ENCODE data around the gene PDE4C. TPM values are rescaled to one million over a fixed set of nuclear protein-coding genes. Genes with fewer than 3 reads are reported as not detected.

The PDE4C gene
- total RNA-seq, 4 donors from 2014 or later, result under 0.01 to 0.60 (median 0.59) TPM; not detected in 1

GRCh38 chr19:18223860-18224524 lies 2.2 kb downstream of the PDE4C start:
- Histone ChIP-seq H3K36me3 (no peaks in the 10 kb centered on the region), H3K27ac (peak overlapping the region in 1 of 4 donors; percentile 61), H3K4me1 (peaks cover 0 to 31% (median 17%) of the 10 kb centered on the region in 4 donors), H3K4me3 (peak overlapping the region; percentile 10 to 50 (median 30)), H3K9me3 (no peaks in the 10 kb centered on the region), H3K27me3 (peaks cover 0 to 73% of the 10 kb centered on the region in 2 donors)
- DNase-seq (ENCODE audit: low spot score in 2 of 2), result no peak
- TF ChIP-seq POLR2A (IDR thresholded peaks at IDR 0.05), result no peak
- WGBS, 2 donors, result 5 to 7% methylated on average over 37 to 38 of the region's 39 CpGs

GRCh38 chr19:18221815-18222725 lies 4.2 kb downstream of the PDE4C start:
- Histone ChIP-seq H3K4me1 (peaks cover 0 to 31% (median 17%) of the 10 kb centered on the region in 4 donors), H3K4me3 (no peak overlapping the region), H3K27ac (no peak overlapping the region), H3K27me3 (peaks cover 0 to 54% of the 10 kb centered on the region in 2 donors), H3K9me3 (no peaks in the 10 kb centered on the region), H3K36me3 (no peaks in the 10 kb centered on the region)
- TF ChIP-seq POLR2A (IDR thresholded peaks at IDR 0.05) (no peak), EP300 (IDR thresholded peaks at IDR 0.05) (no peak)
- DNase-seq (ENCODE audit: low spot score in 2 of 2), result no peak
- 86 to 88% methylated on average over 25 of the region's 25 CpGs for WGBS, 2 donors

- Histone ChIP-seq H3K4me1 (peaks cover 0 to 25% (median 12%) of the 10 kb centered on the region in 4 donors), H3K4me3 (no peak overlapping the region), H3K27me3 (peaks cover 0 to 41% of the 10 kb centered on the region in 2 donors), H3K9me3 (no peaks in the 10 kb centered on the region), H3K36me3 (no peaks in the 10 kb centered on the region), H3K27ac (no peak overlapping the region)
- no peak for TF ChIP-seq CTCF (IDR thresholded peaks at IDR 0.05)
- no peak for TF ChIP-seq POLR2A (IDR thresholded peaks at IDR 0.05)
- no peak for TF ChIP-seq EP300 (IDR thresholded peaks at IDR 0.05)
- DNase-seq (ENCODE audit: low spot score in 2 of 2), result no peak
- WGBS, 2 donors, result 12 to 18% methylated on average over 9 to 15 of the region's 33 CpGs
Measured at GRCh38 chr19:18220632-18221275, 5.5 kb downstream of the PDE4C start.

- H3K9me3 ChIP-seq, result no peaks in the 10 kb centered on the region
- peaks cover 0 to 18% (median 5%) of the 10 kb centered on the region in 4 donors for H3K4me1 ChIP-seq
- H3K27ac ChIP-seq, result no peak overlapping the region
- TF ChIP-seq CTCF (IDR thresholded peaks at IDR 0.05) (no peak), EP300 (IDR thresholded peaks at IDR 0.05) (no peak), POLR2A (IDR thresholded peaks at IDR 0.05) (no peak)
- no peak for DNase-seq (ENCODE audit: low spot score in 2 of 2)
- H3K27me3 ChIP-seq, result peaks cover 0 to 34% of the 10 kb centered on the region in 2 donors
- H3K4me3 ChIP-seq, result no peak overlapping the region
- 59 to 67% methylated on average over 27 to 28 of the region's 28 CpGs for WGBS, 2 donors
- H3K36me3 ChIP-seq, result no peaks in the 10 kb centered on the region
Measured at GRCh38 chr19:18219911-18220631, 6.2 kb downstream of the PDE4C start.

GRCh38 chr19:18218600-18218999 lies 7.6 kb downstream of the PDE4C start:
- no peaks in the 10 kb centered on the region for H3K36me3 ChIP-seq
- H3K27me3 ChIP-seq, result peaks cover 0 to 29% of the 10 kb centered on the region in 2 donors
- 86 to 92% methylated on average over 3 of the region's 3 CpGs for WGBS, 2 donors
- peaks cover 0 to 6% (median 0%) of the 10 kb centered on the region in 4 donors for H3K4me1 ChIP-seq
- no peak overlapping the region for H3K4me3 ChIP-seq
- no peaks in the 10 kb centered on the region for H3K9me3 ChIP-seq
- no peak overlapping the region for H3K27ac ChIP-seq
- DNase-seq (ENCODE audit: low spot score in 2 of 2), result no peak
- TF ChIP-seq EP300 (IDR thresholded peaks at IDR 0.05), result no peak
- TF ChIP-seq CTCF (IDR thresholded peaks at IDR 0.05), result no peak
- TF ChIP-seq POLR2A (IDR thresholded peaks at IDR 0.05), result no peak

Measured in tibial nerve (tissue), 4 donors.